ENCODE measurements around the gene RALGPS2.
"Not testable (repeated sequence)": the region's sequence is repeated elsewhere in the genome, so short reads cannot be mapped to it uniquely, and the experiment has no call there.

RALGPS2 gene

DNA sequence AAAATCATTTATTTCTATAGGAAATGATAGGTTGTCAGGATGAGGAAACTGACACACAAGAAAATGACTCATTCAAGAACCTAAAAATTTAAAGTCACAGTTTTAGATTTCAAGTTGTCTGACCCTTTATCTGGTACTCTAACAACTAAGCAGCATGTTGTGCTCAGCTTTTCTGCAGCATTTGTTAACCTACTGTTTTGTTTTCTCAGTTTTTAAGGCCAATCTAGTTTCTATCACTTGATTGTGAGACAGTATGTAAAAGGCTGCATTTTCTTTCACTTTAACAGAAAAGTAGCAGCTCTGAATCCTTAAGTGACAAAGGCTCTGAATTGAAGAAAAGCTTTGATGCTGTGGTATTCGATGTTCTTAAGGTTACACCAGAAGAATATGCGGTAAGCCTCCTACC lies 59.1 kb downstream of the RALGPS2 start:
- DNase-seq, result peak in 2 of 3 donors; percentile 14 to 21

- DNase-seq, result no peak
Observed at GRCh38 chr1:178792394-178792793, 67.3 kb downstream of the RALGPS2 start.

DNA sequence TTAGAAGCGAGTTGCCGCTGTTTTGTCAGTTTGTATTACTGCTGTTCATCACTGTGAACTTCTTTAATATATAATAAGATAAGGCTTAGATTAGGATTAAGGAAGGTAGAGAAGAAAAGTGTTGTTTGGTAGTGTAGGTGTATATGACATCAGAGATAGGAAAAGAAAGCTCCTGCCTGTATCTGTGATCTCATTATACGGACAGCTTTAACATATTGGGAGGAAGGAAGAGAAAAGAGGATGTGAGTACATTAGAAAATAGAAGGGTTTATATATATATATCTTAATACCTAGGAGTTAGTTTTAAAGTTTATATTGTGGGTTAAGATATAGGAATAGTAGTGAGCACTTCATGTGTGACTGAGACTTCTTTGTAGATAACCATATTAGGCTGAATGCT lies 71.0 kb downstream of the RALGPS2 start:
- peak in 1 of 3 donors; percentile 5 for DNase-seq

DNA sequence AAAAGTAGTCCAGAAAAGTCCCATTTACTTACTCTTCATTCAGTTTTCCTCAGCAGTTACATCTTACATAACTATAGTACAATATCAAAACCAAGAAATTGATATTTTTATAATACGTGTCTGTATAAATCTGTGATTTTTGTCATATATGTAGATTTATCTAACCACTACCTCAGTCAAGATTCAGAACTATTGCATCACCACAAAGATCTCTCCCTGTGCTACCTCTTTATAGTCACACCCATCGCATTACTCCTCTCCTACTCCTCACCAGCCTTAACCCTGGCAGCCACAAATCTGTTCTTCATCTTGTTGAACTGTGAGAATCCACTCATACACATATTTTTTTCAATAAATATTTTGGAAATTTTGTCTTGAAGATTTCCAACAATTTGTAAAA lies 72.5 kb downstream of the RALGPS2 start:
- no peak for DNase-seq

- no peak for DNase-seq
Observed at GRCh38 chr1:178798232-178798861, 73.3 kb downstream of the RALGPS2 start.

DNA sequence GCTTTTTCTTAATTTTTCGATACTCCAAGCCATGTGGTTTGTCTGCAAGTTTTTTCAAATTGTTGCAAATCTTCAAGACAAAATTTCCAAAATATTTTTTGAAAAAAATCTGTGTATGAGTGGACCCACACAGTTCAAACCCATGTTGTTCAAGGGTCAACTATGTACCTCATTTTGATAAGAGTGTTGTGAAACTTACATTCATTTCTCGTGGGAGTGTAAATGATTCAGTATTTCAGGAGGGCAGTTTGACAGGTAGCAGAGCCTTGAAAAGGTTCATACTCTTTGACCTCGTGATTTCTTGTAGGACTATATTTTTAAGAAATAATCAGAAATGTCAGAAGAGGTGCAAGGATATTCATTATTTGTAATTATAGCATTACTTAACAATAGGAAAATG lies 77.8 kb downstream of the RALGPS2 start:
- no peak for DNase-seq

GRCh38 chr1:178806665-178807300 lies 81.7 kb downstream of the RALGPS2 start:
- DNase-seq, result no peak

GRCh38 chr1:178808529-178808928 lies 83.5 kb downstream of the RALGPS2 start:
- no peak for DNase-seq

DNA sequence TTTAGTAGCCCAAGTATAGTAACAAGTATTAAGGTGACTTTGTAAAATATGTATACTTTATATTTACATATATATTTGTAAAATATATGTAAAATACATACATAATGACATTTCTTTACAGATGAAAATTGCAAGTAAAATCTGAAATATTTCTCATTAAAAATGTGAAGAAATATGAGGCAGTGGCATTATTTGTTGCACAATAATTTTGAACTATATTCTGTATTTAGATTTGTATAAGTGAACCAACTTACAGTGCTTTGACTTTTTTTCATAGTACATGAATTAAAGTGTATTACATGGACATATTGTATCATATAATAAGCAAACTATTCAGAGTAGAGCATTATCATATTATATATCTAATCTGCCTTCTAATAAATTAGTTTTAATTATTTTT lies 85.5 kb downstream of the RALGPS2 start:
- no peak for DNase-seq

DNA sequence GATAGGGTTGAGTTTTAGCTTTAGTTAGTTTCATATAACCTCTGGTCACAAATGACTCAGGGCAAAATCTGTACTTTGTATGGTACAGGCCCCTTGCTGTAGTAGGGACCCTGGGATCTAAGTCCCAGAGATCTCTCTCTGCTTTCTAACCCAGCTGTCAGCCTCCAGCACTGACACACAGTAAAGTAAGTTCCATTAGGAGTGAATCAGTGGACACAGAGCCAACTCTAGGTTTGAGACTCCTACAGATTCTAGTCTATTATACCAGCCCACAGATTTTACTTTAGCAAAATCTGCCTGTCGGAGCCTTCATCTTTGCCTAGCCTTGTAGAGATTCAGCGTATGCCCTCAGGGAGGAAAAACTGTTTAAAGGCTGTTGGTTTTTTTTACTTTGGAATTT lies 93.4 kb downstream of the RALGPS2 start:
- DNase-seq, result no peak

DNA sequence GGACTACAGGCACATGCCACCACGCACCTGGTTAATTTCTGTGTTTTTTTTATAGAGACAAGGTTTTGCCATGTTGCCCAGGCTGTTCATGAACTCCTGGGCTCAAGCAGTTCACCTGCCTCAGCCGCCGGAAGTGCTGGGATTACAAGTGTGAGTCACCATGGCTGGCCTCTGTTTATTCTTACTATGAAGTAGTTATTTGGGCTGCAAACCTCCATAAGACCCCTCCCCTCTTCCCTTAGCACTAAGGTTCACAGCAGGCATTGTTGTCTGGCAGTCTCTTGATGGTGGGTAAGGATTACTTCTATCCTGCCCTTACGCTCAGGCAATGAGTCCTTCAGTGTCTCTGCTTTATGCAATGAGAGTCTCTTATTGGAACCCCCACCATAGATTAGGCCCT lies 94.1 kb downstream of the RALGPS2 start:
- DNase-seq, result no peak

DNA sequence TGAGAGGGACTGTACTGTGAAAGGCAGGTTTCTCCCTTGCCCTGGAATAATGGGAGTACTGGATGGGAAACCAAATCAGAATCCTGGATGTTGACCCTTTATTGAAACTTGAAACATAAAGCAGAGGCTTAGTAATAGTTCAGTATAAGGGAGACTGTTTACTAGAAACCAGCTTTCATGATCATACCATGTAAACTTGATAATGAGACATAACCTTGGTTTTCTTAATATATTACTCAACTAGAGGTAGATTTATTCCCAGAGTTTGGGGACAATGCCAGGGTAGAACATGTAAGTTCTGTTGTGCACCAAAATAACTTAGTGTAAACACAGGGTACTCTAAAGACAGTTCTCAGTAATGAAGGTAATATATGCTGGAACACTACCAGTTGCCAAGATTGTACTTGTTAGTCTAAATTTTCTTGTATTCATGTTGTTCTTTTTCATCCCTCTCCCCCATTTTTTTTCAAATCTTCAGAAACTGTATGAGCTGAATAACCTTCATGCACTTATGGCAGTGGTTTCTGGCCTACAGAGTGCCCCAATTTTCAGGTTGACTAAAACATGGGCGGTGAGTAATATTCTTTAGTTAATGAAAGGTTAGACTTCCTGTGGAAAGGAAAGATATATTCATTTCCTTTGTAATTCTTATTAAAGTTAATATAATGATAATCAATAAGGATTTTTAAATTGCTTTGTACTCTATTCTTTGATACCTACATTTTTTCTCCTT lies 96.3 kb downstream of the RALGPS2 start:
- DNase-seq, result no peak

DNA sequence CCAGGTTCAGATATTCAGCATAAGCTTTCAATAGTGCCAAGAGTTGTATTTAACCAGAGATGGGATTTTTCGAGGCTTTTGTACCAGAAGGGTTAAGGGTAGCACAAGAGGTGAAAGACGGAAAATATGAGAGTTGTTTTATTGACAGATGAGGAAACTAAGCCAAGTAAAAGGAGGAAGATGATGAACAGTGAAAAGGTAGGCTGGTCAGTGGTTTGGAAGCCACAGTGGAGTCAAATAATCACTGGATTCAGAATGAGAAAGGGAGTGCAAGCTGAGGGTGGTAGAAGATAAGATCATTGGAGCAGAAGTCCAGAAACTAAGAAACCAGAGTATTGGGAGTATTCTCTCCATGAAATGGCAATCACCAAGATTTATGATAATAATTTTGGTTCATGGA lies 100.1 kb downstream of the RALGPS2 start:
- DNase-seq, result no peak

GRCh38 chr1:178844436-178844835 lies 119.4 kb downstream of the RALGPS2 start:
- no peak for DNase-seq

GRCh38 chr1:178846306-178846705 lies 121.3 kb downstream of the RALGPS2 start:
- no peak for DNase-seq

GRCh38 chr1:178847396-178847849 lies 122.4 kb downstream of the RALGPS2 start:
- no peak for DNase-seq

DNA sequence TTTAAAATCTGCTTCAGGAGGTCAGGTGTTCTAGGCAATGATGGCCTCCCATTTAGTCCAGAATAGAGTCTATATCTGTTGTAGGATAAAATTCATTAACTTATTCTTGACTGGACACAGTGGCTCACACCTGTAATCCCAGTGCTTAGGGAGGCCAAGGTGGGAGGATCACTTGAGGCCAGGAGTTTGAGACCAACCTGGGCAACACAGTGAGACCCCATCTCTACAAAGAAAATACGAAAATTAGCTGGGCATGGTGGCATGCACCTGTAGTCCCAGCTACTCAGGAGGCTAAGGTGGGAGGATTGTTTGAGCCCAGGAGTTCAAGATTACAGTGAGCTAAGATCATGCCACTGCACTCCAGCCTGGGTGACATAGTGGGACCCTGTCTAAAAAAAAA lies 122.9 kb downstream of the RALGPS2 start:
- DNase-seq, result not testable (repeated sequence)

- no peak for DNase-seq
Observed at GRCh38 chr1:178849918-178850317, 124.9 kb downstream of the RALGPS2 start.

- DNase-seq, result no peak
Observed at GRCh38 chr1:178857126-178857525, 132.1 kb downstream of the RALGPS2 start.

DNA sequence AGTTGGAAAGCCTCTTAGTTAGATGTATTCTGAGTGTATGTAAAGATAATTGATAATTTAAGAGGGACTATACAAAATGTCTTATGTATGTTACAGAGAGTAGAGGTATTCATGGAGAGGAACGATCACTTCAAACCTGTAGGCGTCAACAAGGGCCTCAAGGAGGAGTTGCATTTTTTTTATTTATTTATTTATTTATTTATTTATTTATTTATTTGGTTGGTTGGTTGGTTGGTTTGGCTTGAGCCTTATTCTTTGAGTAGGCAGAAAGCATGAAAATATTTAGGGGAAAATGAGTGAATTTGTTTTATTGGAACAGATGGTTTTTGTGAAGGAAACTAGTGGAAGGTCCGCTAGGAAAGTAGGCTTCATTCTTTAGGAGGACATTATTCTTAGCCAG lies 137.4 kb downstream of the RALGPS2 start:
- no peak for DNase-seq

DNA sequence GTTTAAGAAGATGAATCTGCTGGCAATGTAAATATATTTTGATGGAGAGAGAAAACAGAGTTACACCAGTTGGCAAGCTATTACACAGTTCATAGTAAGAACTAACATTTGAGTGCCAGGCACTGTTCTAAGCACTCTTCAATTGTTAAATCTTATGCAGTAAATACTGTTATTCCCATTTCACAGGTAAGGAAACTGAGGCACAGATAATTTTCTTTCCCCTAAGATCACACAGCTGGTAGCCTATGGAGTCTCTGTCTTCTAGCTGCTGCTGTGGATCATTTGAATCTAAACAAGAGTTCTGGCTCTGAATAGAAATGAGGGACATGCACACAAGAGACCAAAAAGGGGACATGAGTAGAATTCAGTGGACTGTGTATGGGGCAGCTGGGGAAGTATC lies 137.8 kb downstream of the RALGPS2 start:
- DNase-seq, result no peak

DNA sequence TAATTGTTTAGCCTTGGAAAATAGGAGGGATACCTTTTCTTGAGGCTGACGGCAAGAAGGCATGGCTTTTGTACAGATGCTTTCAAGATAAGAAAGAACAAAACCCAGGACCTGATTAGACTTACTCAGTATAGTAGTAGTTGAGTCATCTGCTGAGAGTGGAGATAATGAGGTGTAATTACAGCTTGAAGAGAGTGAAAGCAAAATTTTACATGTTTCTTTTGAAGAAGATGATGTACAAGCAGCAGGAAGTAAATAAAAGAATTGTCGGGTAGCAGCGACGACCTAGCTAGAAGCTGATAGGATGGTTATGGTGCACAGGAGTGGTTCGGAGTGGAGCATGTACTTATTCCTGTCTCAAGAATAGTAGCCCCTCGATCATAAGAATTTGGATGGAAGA lies 139.3 kb downstream of the RALGPS2 start:
- no peak for DNase-seq

DNA sequence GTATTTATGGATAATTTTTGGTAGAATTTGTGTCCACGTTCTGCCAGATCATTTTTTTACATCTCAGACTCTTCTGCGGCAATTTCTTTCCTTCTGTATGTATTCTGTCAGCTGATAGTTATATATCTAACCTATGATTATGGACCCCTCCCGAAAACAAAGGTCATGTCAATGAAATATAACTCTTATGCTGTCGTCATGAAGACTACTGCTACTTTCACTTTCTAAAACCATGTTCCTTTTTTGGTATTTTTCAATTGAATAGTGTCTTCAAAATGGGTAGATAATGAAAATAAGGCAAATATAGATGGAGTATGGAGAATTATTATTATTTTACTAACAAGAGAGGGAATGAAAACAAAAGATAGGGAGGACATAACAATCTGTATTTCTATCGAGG lies 142.6 kb downstream of the RALGPS2 start:
- peak; percentile 24 to 47 (median 46) for DNase-seq

DNA sequence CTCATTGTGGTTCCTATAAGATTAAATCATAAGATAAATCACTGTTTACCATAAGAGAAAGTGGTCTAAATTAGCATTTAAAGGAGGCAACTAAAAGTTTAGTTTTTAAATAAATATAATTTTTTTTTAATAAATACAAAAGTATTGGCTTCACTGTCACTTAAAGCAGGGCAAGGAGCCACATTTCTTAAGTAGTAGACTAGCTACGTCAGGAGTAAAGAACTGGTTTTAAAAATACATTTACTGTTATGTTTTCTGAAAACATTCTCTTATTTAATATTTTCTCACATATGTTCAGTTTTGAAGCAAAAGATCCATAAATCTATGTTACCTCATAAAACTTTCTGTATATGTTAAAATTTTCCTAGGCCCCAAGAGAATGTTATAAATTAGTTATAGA lies 143.7 kb downstream of the RALGPS2 start:
- no peak for DNase-seq

Data from suppressor macrophage treated with lipopolysaccharide for 1 hour (primary cell).